ENCODE measurements around the gene ZNRF1.

The ZNRF1 gene

GRCh38 chr16:75044800-75045361 is 46.1 kb downstream of the ZNRF1 start:
- Histone ChIP-seq H3K27me3 (ENCODE audit: low read depth) (no peaks in the 10 kb centered on the region), H3K4me1 (peaks cover 6% of the 10 kb centered on the region), H3K36me3 (replicated peaks) (no peaks in the 10 kb centered on the region), H3K4me3 (no peak overlapping the region), H3K9me3 (no peaks in the 10 kb centered on the region)
- peak; percentile 52 to 97 for DNase-seq (ENCODE audit: low spot score in 2 of 2)
- in situ Hi-C loops (cut with MboI; ENCODE audit: low sequenced_read_pairs), result no loop called here

GRCh38 chr16:75045424-75045823 is 46.6 kb downstream of the ZNRF1 start:
- H3K4me1 ChIP-seq, result peaks cover 6% of the 10 kb centered on the region
- no peak for DNase-seq (ENCODE audit: low spot score in 2 of 2)
- H3K4me3 ChIP-seq, result no peak overlapping the region
- in situ Hi-C loops (cut with MboI; ENCODE audit: low sequenced_read_pairs), result no loop called here
- no peaks in the 10 kb centered on the region for H3K27me3 ChIP-seq (ENCODE audit: low read depth)
- H3K36me3 ChIP-seq (replicated peaks), result no peaks in the 10 kb centered on the region
- no peaks in the 10 kb centered on the region for H3K9me3 ChIP-seq

- DNase-seq (ENCODE audit: low spot score in 2 of 2), result no peak
- in situ Hi-C loops (cut with MboI; ENCODE audit: low sequenced_read_pairs), result no loop called here
- Histone ChIP-seq H3K4me3 (no peak overlapping the region), H3K9me3 (no peaks in the 10 kb centered on the region), H3K36me3 (replicated peaks) (no peaks in the 10 kb centered on the region), H3K27me3 (ENCODE audit: low read depth) (no peaks in the 10 kb centered on the region), H3K4me1 (peaks cover 6% of the 10 kb centered on the region)
These were observed 49.2 kb downstream of the ZNRF1 start for GRCh38 chr16:75048054-75048453.

GRCh38 chr16:75048530-75048929 is 49.7 kb downstream of the ZNRF1 start:
- Histone ChIP-seq H3K4me1 (peaks cover 6% of the 10 kb centered on the region), H3K4me3 (no peak overlapping the region), H3K27me3 (ENCODE audit: low read depth) (no peaks in the 10 kb centered on the region), H3K36me3 (replicated peaks) (no peaks in the 10 kb centered on the region), H3K9me3 (no peaks in the 10 kb centered on the region)
- in situ Hi-C loops (cut with MboI; ENCODE audit: low sequenced_read_pairs), result no loop called here
- DNase-seq (ENCODE audit: low spot score in 2 of 2), result no peak

- H3K36me3 ChIP-seq (replicated peaks), result no peaks in the 10 kb centered on the region
These were observed 53.8 kb downstream of the ZNRF1 start for GRCh38 chr16:75052481-75053202.

GRCh38 chr16:75053791-75054555 is 55.1 kb downstream of the ZNRF1 start:
- Histone ChIP-seq H3K36me3 (replicated peaks) (no peaks in the 10 kb centered on the region), H3K4me3 (no peak overlapping the region), H3K27me3 (ENCODE audit: low read depth) (no peaks in the 10 kb centered on the region), H3K4me1 (no peaks in the 10 kb centered on the region), H3K9me3 (no peaks in the 10 kb centered on the region)
- DNase-seq (ENCODE audit: low spot score in 2 of 2), result peak in 1 of 2 experiments; percentile 43
- in situ Hi-C loops (cut with MboI; ENCODE audit: low sequenced_read_pairs), result no loop called here

More at GRCh38 chr16:75052481-75053202, 53.8 kb downstream of the ZNRF1 start:
- no peaks in the 10 kb centered on the region for H3K27me3 ChIP-seq (ENCODE audit: low read depth)
- no peak overlapping the region for H3K4me3 ChIP-seq
- H3K4me1 ChIP-seq, result no peaks in the 10 kb centered on the region
- no peak for DNase-seq (ENCODE audit: low spot score in 2 of 2)
- in situ Hi-C loops (cut with MboI; ENCODE audit: low sequenced_read_pairs), result no loop called here
- no peaks in the 10 kb centered on the region for H3K9me3 ChIP-seq

GRCh38 chr16:75054556-75054947 is 55.7 kb downstream of the ZNRF1 start:
- in situ Hi-C loops (cut with MboI; ENCODE audit: low sequenced_read_pairs), result no loop called here

GRCh38 chr16:75058806-75059205 is 60.0 kb downstream of the ZNRF1 start:
- peaks cover 2% of the 10 kb centered on the region for H3K4me1 ChIP-seq
- no peak overlapping the region for H3K4me3 ChIP-seq
- no peaks in the 10 kb centered on the region for H3K9me3 ChIP-seq
- in situ Hi-C loops (cut with MboI; ENCODE audit: low sequenced_read_pairs), result no loop called here
- no peaks in the 10 kb centered on the region for H3K36me3 ChIP-seq (replicated peaks)
- H3K27me3 ChIP-seq (ENCODE audit: low read depth), result no peaks in the 10 kb centered on the region
- no peak for DNase-seq (ENCODE audit: low spot score in 2 of 2)

More at GRCh38 chr16:75054556-75054947, 55.7 kb downstream of the ZNRF1 start:
- Histone ChIP-seq H3K27me3 (ENCODE audit: low read depth) (no peaks in the 10 kb centered on the region), H3K9me3 (no peaks in the 10 kb centered on the region), H3K4me1 (no peaks in the 10 kb centered on the region), H3K4me3 (no peak overlapping the region), H3K36me3 (replicated peaks) (no peaks in the 10 kb centered on the region)
- DNase-seq (ENCODE audit: low spot score in 2 of 2), result no peak

- in situ Hi-C loops (cut with MboI; ENCODE audit: low sequenced_read_pairs), result no loop called here
- no peaks in the 10 kb centered on the region for H3K27me3 ChIP-seq (ENCODE audit: low read depth)
- no peak for DNase-seq (ENCODE audit: low spot score in 2 of 2)
- no peaks in the 10 kb centered on the region for H3K9me3 ChIP-seq
- H3K4me1 ChIP-seq, result peaks cover 8% of the 10 kb centered on the region
- H3K4me3 ChIP-seq, result no peak overlapping the region
- H3K36me3 ChIP-seq (replicated peaks), result no peaks in the 10 kb centered on the region
These were observed 60.6 kb downstream of the ZNRF1 start for GRCh38 chr16:75059411-75059810.

- H3K27me3 ChIP-seq (ENCODE audit: low read depth), result no peaks in the 10 kb centered on the region
- in situ Hi-C loops (cut with MboI; ENCODE audit: low sequenced_read_pairs), result no loop called here
- no peaks in the 10 kb centered on the region for H3K36me3 ChIP-seq (replicated peaks)
- no peak overlapping the region for H3K4me3 ChIP-seq
- no peaks in the 10 kb centered on the region for H3K9me3 ChIP-seq
- DNase-seq (ENCODE audit: low spot score in 2 of 2), result no peak
- peaks cover 21% of the 10 kb centered on the region for H3K4me1 ChIP-seq
These were observed 61.9 kb downstream of the ZNRF1 start for GRCh38 chr16:75060723-75061122.

GRCh38 chr16:75061669-75062068 is 62.8 kb downstream of the ZNRF1 start:
- Histone ChIP-seq H3K4me1 (peaks cover 21% of the 10 kb centered on the region), H3K27me3 (ENCODE audit: low read depth) (no peaks in the 10 kb centered on the region), H3K9me3 (no peaks in the 10 kb centered on the region), H3K36me3 (replicated peaks) (no peaks in the 10 kb centered on the region), H3K4me3 (no peak overlapping the region)
- in situ Hi-C loops (cut with MboI; ENCODE audit: low sequenced_read_pairs), result no loop called here
- DNase-seq (ENCODE audit: low spot score in 2 of 2), result no peak

GRCh38 chr16:75062135-75062975 is 63.5 kb downstream of the ZNRF1 start:
- H3K4me1 ChIP-seq, result peaks cover 21% of the 10 kb centered on the region
- in situ Hi-C loops (cut with MboI; ENCODE audit: low sequenced_read_pairs), result no loop called here
- no peaks in the 10 kb centered on the region for H3K36me3 ChIP-seq (replicated peaks)
- H3K27me3 ChIP-seq (ENCODE audit: low read depth), result no peaks in the 10 kb centered on the region
- no peak overlapping the region for H3K4me3 ChIP-seq
- DNase-seq (ENCODE audit: low spot score in 2 of 2), result no peak
- no peaks in the 10 kb centered on the region for H3K9me3 ChIP-seq

GRCh38 chr16:75062976-75063346 is 64.1 kb downstream of the ZNRF1 start:
- Histone ChIP-seq H3K36me3 (replicated peaks) (no peaks in the 10 kb centered on the region), H3K9me3 (no peaks in the 10 kb centered on the region), H3K27me3 (ENCODE audit: low read depth) (no peaks in the 10 kb centered on the region), H3K4me1 (peaks cover 21% of the 10 kb centered on the region), H3K4me3 (no peak overlapping the region)
- in situ Hi-C loops (cut with MboI; ENCODE audit: low sequenced_read_pairs), result no loop called here
- DNase-seq (ENCODE audit: low spot score in 2 of 2), result no peak
